Activated CD4-positive, CD25-positive, alpha-beta regulatory T cell treated with anti-CD3 and anti-CD28 coated beads, Interleukin-2, amount 50 U/mL, for 16 hours (primary cell): ENCODE results near the gene FTCD.
"Not testable (repeated sequence)": the region's sequence is repeated elsewhere in the genome, so short reads cannot be mapped to it uniquely, and the experiment has no call there.

Source experiments
- DNase-seq: peaks from one replicate; pipeline ENCODE4 v3.0.0-alpha.2; 2020; ENCODE audit warnings: low read depth, low spot score

Gene FTCD

GRCh38 chr21:46171996-46172862 lies 16.9 kb upstream of the FTCD start:
- DNase-seq: no peak

GRCh38 chr21:46171585-46171984 lies 16.2 kb upstream of the FTCD start:
- DNase-seq: no peak

GRCh38 chr21:46170436-46171193 lies 15.2 kb upstream of the FTCD start:
- DNase-seq: not testable (repeated sequence)

GRCh38 chr21:46168659-46169386 lies 13.4 kb upstream of the FTCD start:
- no peak for DNase-seq

- no peak for DNase-seq
Measured at GRCh38 chr21:46168238-46168637, 12.9 kb upstream of the FTCD start.

GRCh38 chr21:46165098-46165497 lies 9.7 kb upstream of the FTCD start:
- DNase-seq: no peak

- DNase-seq: no peak
Measured at GRCh38 chr21:46163380-46163779, 8.0 kb upstream of the FTCD start.

GRCh38 chr21:46161633-46162592 lies 6.5 kb upstream of the FTCD start:
- DNase-seq: no peak

- DNase-seq: no peak
Measured at GRCh38 chr21:46160907-46161632, 5.7 kb upstream of the FTCD start.

- DNase-seq: no peak
Measured at GRCh38 chr21:46160657-46160906, 5.2 kb upstream of the FTCD start.

- DNase-seq: no peak
Measured at GRCh38 chr21:46159841-46160656, 4.7 kb upstream of the FTCD start.

GRCh38 chr21:46159390-46159789 lies 4.0 kb upstream of the FTCD start:
- DNase-seq: no peak

GRCh38 chr21:46158666-46159300 lies 3.4 kb upstream of the FTCD start:
- no peak for DNase-seq

- DNase-seq: no peak
Measured at GRCh38 chr21:46157987-46158451, 2.6 kb upstream of the FTCD start.

- no peak for DNase-seq
Measured at GRCh38 chr21:46157396-46157986, 2.1 kb upstream of the FTCD start.

GRCh38 chr21:46156678-46157077 lies 1.3 kb upstream of the FTCD start:
- DNase-seq: no peak

GRCh38 chr21:46156378-46156645 lies 933 bp upstream of the FTCD start:
- no peak for DNase-seq

- DNase-seq: no peak
Measured at GRCh38 chr21:46154955-46155513, 345 bp downstream of the FTCD start.
